Small intestine (tissue), 7 donors: ENCODE data around the gene ACTN1. TPM values are rescaled to one million over a fixed set of nuclear protein-coding genes. Genes with fewer than 3 reads are reported as not detected.
A peak's percentile ranks its signal among the peaks of the same experiment; 100 is the strongest.

Source experiments
- DNase-seq, 2 donors: peaks; one replicate each; pipeline versions ENCODE4 v3.0.0 to v3.0.0-alpha.2; 2013
- FAIRE-seq: peaks from 2 replicates; lab custom pipeline; 2012; peaks lifted over from hg19 to GRCh38; lab: Jason Lieb, UNC
- H3K27ac ChIP-seq, 3 donors: one replicate each; pipeline ENCODE4 v1.5.1; 2013; ENCODE audit warnings: low read length in 2 of 3, mild to moderate bottlenecking in 2 of 3, control low read depth in 1 of 3, inconsistent platforms in 1 of 3, low read depth in 1 of 3, moderate library complexity in 1 of 3
- H3K27me3 ChIP-seq, 3 donors: one replicate each; pipeline ENCODE4 v1.6.1; 2013; ENCODE audit warnings: low read length in 3 of 3, inconsistent platforms in 1 of 3; ENCODE audit not compliant: control insufficient read depth in 3 of 3, insufficient read depth in 3 of 3
- H3K36me3 ChIP-seq, 3 donors: one replicate each; pipeline ENCODE4 v1.6.1; 2013; ENCODE audit warnings: low read length in 3 of 3, inconsistent platforms in 1 of 3, low read depth in 1 of 3, mild to moderate bottlenecking in 1 of 3, moderate library complexity in 1 of 3; ENCODE audit not compliant: control insufficient read depth in 3 of 3, insufficient read depth in 2 of 3
- H3K4me1 ChIP-seq, 3 donors: one replicate each; pipeline ENCODE4 v1.6.1; 2013; ENCODE audit warnings: low read length in 2 of 3, inconsistent platforms in 1 of 3, low read depth in 1 of 3, mild to moderate bottlenecking in 1 of 3, moderate library complexity in 1 of 3; ENCODE audit not compliant: control insufficient read depth in 3 of 3, insufficient read depth in 2 of 3
- H3K4me3 ChIP-seq, 3 donors: one replicate each; pipeline ENCODE4 v1.5.1; 2013; ENCODE audit warnings: low read length in 3 of 3, control low read depth in 1 of 3, inconsistent platforms in 1 of 3, low read depth in 1 of 3, mild to moderate bottlenecking in 1 of 3, moderate library complexity in 1 of 3
- H3K9me3 ChIP-seq, 2 donors: one replicate each; pipeline ENCODE4 v1.6.1; 2013; ENCODE audit warnings: low read depth in 1 of 2, low read length in 1 of 2; ENCODE audit not compliant: control insufficient read depth in 2 of 2, insufficient read depth in 1 of 2
- WGBS, 3 donors: extraction: QIAGEN DNeasy Blood & Tissue Kit; methylation state at CpG; one replicate each; pipeline ENCODE4 v1.1.7; 2013; 5-methylcytosine and 5-hydroxymethylcytosine counted together
- polyA plus RNA-seq, 4 donors: library from polyadenylated mRNA; stranded (reverse) in 3 of 4; unstranded in 1 of 4; fragments of 200-250 nt in 3 of 4; fragments of 120-200 nt in 1 of 4; gene quantifications; one replicate each; pipeline versions ENCODE4 v1.2.1 to v1.2.3, GENCODE V29; 2013
- donor health status: healthy with polysubstance abuse.
- donor health status: control.
- donor health status: control.
- donor health status: Bipolar disorder and iron deficiency.
- donor health status: healthy.

ACTN1 gene
- polyA plus RNA-seq, 4 donors, result 6.7 to 67.7 (median 33.1) TPM

DNA sequence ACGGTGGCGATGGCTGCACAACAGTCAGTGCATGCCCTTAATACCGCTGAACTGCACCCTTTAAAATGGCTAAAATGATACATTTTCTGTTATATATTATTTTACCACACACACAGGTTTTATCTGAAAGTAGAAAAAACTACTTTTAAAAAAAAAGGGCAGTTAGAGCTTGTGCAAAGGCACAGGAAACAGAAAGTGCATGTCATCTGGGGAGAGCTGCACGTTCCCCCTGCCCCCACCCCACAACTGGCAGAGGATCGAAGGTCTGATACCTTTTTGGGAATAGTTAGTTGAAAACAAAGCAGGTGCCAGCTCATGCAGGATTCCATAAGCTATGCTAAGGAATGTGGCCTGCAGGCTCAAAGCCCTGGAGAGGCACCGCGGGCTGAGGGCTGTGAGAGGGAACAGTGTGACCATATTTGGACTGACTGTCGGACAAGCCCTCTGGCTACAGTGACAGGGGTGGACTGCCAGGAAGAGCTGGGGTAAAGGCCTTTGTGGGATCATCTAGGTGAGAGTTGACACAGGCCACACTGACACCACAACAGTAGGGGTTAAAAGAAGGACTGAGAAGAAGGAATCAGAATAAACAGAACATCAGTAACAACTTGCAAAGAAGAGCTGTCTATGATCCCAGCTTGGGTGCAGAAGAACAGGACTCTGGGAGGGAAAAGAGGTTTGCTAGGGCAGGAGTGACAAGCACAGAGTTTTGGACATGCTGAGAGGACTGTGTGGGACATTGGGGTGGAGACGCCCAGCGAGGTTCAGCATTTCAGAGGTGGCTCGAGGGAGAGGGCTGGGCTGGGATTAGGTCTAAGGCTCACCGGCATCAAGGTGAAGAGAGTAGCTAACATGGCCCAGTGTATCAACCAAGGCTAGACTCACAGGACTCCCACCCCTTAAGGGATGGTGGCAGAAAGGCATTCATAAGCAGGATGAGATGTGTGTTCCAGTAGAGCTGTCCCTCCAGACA, 54.6 kb downstream of the ACTN1 start:
- Histone ChIP-seq H3K27ac (peak overlapping the region in 1 of 3 donors; percentile 4), H3K4me3 (no peak overlapping the region), H3K9me3 (peaks cover 0 to 7% of the 10 kb centered on the region in 2 donors), H3K27me3 (no peaks in the 10 kb centered on the region), H3K4me1 (peaks cover 0 to 20% (median 4%) of the 10 kb centered on the region in 3 donors), H3K36me3 (peaks cover 0 to 67% (median 5%) of the 10 kb centered on the region in 3 donors)
- FAIRE-seq (no peak), DNase-seq (no peak)
- 75 to 93% (median 83%) methylated on average over 12 of the region's 12 CpGs for WGBS, 3 donors

DNA sequence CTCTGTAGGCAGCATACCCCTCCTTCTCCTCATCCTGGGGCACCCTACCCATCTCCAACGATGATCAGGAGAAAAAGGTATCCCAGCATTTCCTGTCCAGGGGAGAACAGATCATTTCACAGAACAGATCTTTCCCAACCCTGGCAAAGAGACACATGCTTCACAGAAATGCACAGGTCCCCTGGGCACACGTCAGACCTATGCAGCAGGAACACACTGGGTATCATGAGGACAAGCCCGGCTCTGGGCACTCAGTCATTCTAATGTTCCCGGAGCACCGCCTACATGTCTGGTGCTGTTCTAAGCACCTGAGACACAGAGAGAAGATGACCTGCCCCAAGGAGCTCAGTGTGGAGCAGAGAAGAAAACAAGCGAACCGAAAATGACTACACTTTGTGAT, 56.2 kb downstream of the ACTN1 start:
- peaks cover 0 to 69% (median 5%) of the 10 kb centered on the region in 3 donors for H3K36me3 ChIP-seq
- DNase-seq (no peak), FAIRE-seq (no peak)
- peak overlapping the region in 1 of 3 donors; percentile 19 for H3K27ac ChIP-seq
- H3K9me3 ChIP-seq, result peaks cover 0 to 7% of the 10 kb centered on the region in 2 donors
- WGBS, 3 donors, result 73 to 77% (median 77%) methylated on average over 7 of the region's 7 CpGs
- peaks cover 0 to 11% (median under 1%) of the 10 kb centered on the region in 3 donors for H3K4me1 ChIP-seq
- H3K4me3 ChIP-seq, result no peak overlapping the region
- H3K27me3 ChIP-seq, result no peaks in the 10 kb centered on the region

DNA sequence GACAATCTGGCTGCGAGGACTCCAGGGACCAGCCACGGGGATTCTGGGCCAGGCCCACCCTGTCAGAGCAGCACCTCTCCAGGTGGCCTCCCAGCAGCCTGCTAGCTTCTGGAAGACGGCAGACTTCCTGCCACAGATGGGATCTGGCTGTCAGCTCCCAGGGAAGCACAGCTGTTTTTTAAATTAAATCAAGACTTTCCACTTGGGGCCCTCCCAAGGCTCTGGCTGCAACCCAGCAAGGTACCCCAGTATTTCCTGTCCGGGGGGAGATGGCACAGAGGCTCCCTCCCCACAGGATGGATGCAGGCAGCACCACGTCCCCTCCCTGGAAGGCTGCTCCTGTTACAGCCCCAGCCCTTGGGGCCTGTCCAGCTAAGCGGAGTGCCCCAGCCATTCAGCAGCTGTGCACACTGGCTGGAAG, 56.9 kb downstream of the ACTN1 start:
- Histone ChIP-seq H3K4me1 (peaks cover 0 to 10% (median 0%) of the 10 kb centered on the region in 3 donors), H3K27me3 (no peaks in the 10 kb centered on the region), H3K9me3 (peaks cover 0 to 7% of the 10 kb centered on the region in 2 donors), H3K4me3 (no peak overlapping the region), H3K36me3 (peaks cover 0 to 71% (median 5%) of the 10 kb centered on the region in 3 donors), H3K27ac (no peak overlapping the region)
- no peak for DNase-seq
- FAIRE-seq, result no peak
- WGBS, 3 donors, result 55 to 81% (median 72%) methylated on average over 6 of the region's 6 CpGs

DNA sequence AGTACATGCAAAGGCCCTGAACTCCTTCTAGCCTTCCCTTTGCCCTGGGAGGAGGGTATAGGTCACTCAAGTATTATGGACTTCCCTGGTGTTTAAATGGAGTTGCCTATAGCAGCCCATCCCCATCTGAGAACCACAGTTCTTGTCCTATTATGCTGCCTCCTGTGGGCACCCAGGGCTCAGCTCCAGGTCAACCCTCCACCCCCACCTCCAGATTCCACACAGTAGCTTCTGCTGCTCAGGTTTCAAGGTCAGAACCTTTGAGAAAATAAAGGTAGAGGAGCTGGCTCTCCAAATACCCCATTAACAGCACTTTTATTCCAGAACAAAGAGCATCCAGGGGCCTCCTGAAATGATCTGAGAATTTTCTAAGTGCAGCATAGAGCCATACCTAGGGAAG, 57.4 kb downstream of the ACTN1 start:
- peaks cover 0 to 7% of the 10 kb centered on the region in 2 donors for H3K9me3 ChIP-seq
- peaks cover 0 to 16% (median 0%) of the 10 kb centered on the region in 3 donors for H3K4me1 ChIP-seq
- H3K27me3 ChIP-seq, result no peaks in the 10 kb centered on the region
- peaks cover 0 to 75% (median 5%) of the 10 kb centered on the region in 3 donors for H3K36me3 ChIP-seq
- no peak overlapping the region for H3K4me3 ChIP-seq
- no peak for DNase-seq
- FAIRE-seq, result no peak
- H3K27ac ChIP-seq, result no peak overlapping the region

DNA sequence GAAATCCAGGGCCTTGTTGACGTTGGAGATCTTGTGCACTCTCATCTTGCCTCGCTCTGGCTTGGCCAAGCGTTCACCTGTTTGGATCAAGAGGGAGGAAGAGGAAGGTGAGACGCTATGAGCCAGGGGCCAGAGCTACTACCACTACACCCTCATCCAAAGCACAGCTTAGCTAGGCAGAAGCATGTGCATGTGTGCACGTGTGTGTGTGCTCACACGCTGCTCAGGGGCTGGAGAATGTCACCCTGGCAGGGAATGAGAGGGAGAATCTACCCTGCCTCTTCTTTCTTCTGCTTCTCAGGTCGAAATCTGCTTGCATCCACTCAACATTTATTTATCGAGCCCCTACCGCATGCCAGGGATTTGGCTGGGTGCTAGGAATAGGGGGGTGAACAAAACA, 58.1 kb downstream of the ACTN1 start:
- peaks cover 0 to 2% of the 10 kb centered on the region in 2 donors for H3K9me3 ChIP-seq
- peaks cover 0 to 22% (median 0%) of the 10 kb centered on the region in 3 donors for H3K4me1 ChIP-seq
- FAIRE-seq (no peak), DNase-seq (no peak)
- 82 to 86% (median 84%) methylated on average over 9 of the region's 9 CpGs for WGBS, 3 donors
- H3K4me3 ChIP-seq, result no peak overlapping the region
- no peak overlapping the region for H3K27ac ChIP-seq
- peaks cover 0 to 81% (median 5%) of the 10 kb centered on the region in 3 donors for H3K36me3 ChIP-seq
- no peaks in the 10 kb centered on the region for H3K27me3 ChIP-seq

DNA sequence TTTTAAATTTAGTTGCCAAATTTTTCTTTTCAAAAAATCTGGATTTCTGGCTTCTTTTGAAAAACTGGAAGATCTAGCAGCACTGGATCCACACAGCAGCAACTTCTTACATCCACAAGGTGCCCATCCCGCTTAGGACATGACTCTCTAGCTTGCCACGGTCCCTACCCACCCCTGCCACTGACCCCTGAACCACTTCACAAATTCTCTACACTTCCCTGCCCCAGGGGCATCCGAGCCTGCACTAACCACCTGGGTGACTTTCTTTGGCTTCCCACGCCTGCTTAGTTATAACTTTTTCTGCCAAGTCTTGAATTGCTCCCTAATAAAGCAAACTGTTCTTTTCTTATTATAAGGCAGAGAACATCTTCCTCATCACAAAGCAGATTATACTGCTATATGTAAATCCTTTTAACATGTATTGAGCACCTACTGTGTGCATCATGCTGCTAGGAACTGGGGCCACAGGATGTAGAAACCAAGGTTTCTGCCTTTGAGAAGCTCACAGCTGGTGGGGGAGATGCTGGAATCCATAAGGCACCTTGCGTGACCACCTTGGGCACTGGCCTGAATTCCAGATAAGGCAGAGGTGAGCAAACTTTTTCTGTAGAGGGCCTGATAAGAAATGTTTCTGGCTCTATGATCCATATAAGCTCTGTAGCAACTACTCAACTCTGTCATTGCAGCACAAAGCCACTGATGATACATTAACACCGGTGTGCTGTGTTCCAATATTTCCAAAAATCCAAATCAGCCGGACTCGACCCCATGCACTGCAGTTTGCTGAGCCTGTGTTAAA, 59.8 kb downstream of the ACTN1 start:
- no peaks in the 10 kb centered on the region for H3K9me3 ChIP-seq
- H3K27ac ChIP-seq, result no peak overlapping the region
- no peaks in the 10 kb centered on the region for H3K27me3 ChIP-seq
- 86 to 95% (median 88%) methylated on average over 8 of the region's 8 CpGs for WGBS, 3 donors
- H3K4me1 ChIP-seq, result peaks cover 0 to 23% (median 0%) of the 10 kb centered on the region in 3 donors
- H3K36me3 ChIP-seq, result peaks cover 0 to 78% (median 5%) of the 10 kb centered on the region in 3 donors
- DNase-seq, result no peak
- H3K4me3 ChIP-seq, result no peak overlapping the region
- no peak for FAIRE-seq

DNA sequence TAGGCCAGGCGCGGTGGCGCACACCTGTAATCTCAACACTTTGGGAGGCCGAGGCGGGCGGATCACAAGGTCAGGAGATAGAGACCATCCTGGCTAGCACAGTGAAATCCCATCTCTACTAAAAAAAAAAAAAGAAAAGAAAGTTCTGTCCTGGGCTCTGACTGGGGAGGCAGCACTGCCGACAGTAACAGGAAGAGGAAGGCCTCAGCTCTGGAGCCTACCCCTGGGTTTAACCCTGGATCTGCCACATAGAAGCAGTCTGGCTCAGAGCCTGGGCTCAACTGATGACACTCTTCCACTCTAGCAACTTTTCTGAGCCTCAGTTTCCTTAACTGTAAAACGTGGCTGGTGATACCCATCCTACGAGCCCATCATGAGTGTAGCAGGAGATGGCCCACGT, 60.5 kb downstream of the ACTN1 start:
- peaks cover 0 to 78% (median 5%) of the 10 kb centered on the region in 3 donors for H3K36me3 ChIP-seq
- peaks cover 0 to 23% (median 0%) of the 10 kb centered on the region in 3 donors for H3K4me1 ChIP-seq
- H3K9me3 ChIP-seq, result no peaks in the 10 kb centered on the region
- FAIRE-seq (no peak), DNase-seq (no peak)
- no peak overlapping the region for H3K4me3 ChIP-seq
- peak overlapping the region in 1 of 3 donors; percentile 1 for H3K27ac ChIP-seq
- no peaks in the 10 kb centered on the region for H3K27me3 ChIP-seq
- WGBS, 3 donors, result 89 to 90% (median 89%) methylated on average over 9 to 10 of the region's 10 CpGs

DNA sequence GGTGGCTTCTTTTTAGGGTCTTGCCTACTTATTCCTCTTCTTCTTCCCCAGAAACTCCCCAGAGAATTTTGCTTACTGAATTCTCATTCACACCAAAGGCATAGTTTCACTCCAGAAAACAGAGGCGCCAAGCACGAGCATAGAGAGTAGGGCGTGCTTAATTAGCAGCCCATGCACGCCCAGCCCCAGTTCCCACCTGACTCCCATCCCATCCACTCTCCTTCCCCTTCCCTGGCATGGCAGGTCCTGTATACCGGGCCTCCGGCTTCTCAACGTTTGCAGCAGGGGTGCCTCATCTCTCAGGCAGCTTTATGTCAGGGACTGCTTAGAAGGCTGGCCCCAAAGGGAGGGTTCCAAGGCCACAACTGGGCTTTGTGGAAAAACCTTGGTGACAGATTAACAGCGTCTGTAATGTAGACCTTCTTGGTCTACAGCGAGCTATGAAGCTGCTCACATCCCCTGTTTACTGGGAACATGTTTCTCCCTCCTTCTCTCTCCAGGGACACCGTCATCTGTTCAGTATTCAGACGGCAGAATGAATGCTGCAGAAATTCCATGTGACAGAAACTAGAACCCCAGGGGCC, 62.7 kb downstream of the ACTN1 start:
- FAIRE-seq (no peak), DNase-seq (peak in 1 of 2 donors; percentile 44)
- no peak overlapping the region for H3K27ac ChIP-seq
- no peaks in the 10 kb centered on the region for H3K9me3 ChIP-seq
- peaks cover 0 to 73% (median 5%) of the 10 kb centered on the region in 3 donors for H3K36me3 ChIP-seq
- WGBS, 3 donors, result 87 to 90% (median 87%) methylated on average over 11 of the region's 11 CpGs
- H3K27me3 ChIP-seq, result no peaks in the 10 kb centered on the region
- H3K4me1 ChIP-seq, result peaks cover 0 to 17% (median 0%) of the 10 kb centered on the region in 3 donors
- H3K4me3 ChIP-seq, result no peak overlapping the region
